T-helper 9 cell (primary cell): ENCODE measurements around the gene IRX1.

ENCODE experiments used
- DNase-seq: peaks from one replicate; pipeline ENCODE4 v3.0.0-alpha.2; 2020

IRX1 gene

GRCh38 chr5:3601061-3601710 lies 5.6 kb downstream of the IRX1 start:
- no peak for DNase-seq

DNA sequence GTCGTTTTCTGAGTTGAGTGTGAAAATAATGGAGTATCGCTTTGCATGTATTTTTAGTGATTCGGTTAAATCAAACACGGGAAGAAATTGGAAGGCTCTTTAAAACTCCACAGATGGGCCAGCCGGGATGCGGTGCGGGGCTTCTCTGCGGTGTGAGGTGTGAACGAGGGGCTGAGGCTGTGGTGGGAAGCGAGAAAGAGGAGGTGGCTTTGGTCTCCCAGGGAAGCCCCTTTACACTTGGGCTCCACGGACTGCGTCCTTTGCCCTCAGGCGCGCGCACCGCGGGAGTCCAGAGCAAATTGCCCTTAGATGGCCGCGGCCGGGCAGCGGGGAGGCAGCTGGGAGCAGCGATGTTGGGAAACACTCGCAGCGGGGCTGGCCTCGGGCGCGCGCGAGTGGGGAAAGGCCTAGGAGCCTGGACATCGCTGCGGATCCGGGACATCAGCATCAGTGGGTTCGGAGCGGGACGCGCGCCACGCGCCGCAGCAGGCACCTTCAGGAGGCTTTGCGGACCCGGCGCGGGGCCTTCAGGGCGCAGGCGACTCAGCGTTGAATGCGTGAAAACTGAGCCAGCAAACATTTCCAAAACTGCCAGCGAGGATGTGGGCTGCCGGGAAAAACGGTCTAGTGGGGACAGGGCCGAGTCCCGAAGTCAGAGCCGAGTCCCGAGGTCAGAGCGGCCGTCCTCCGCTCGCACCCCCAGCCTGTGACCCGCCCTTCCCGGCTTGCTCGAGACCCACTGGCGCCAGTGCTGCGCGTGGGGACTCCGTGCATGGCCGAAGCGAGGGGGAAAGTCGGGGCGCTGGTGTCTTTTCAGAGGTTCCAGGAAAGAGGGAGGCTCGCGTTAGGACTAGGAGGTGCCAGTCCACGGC lies 6.5 kb downstream of the IRX1 start:
- no peak for DNase-seq

- DNase-seq, result no peak
Observed at GRCh38 chr5:3602785-3603502, 7.3 kb downstream of the IRX1 start.

DNA sequence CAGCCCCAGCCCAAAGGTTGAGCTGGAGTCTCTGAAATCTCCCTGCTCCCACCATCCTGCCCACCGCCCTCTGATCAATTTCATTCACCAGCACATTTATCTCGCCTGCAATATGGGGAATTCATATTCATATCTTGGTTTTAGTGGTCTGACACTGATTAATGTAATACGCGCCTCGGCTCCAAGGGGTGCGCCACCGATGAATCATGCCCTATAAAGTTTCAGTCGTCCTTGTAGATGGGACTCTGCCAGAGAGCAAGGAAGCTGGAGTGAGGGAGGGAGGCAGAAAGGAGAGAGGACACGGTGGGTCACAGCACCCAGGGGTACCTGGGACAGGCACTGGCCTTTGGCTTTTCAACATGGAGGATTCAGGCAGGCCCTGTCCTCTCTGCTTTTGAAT lies 8.9 kb downstream of the IRX1 start:
- DNase-seq, result no peak

- DNase-seq, result no peak
Observed at GRCh38 chr5:3605298-3606010, 9.8 kb downstream of the IRX1 start.

- no peak for DNase-seq
Observed at GRCh38 chr5:3606121-3606831, 10.6 kb downstream of the IRX1 start.

GRCh38 chr5:3607541-3608181 lies 12.0 kb downstream of the IRX1 start:
- DNase-seq, result no peak

GRCh38 chr5:3609120-3609681 lies 13.6 kb downstream of the IRX1 start:
- DNase-seq, result no peak

GRCh38 chr5:3612591-3613042 lies 17.0 kb downstream of the IRX1 start:
- DNase-seq, result no peak

DNA sequence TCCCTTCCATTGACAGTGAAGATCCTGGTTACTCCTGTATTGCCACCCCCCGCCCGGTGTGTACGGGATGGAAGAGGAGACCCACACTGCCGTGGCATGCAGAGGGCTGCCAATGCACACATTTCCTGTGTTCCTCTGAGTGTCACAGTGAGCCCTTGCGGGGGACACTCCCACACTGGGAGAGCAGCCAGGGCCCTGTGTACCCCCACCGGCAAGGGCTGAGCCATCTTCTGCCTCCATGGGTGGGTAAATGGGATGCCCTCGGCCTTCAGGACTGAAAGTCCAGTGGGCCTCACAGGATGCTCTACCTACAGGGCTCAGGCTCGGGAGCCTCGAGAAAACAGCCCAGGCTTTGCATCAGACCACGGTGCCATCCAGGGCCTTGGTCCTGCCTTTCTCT lies 18.1 kb downstream of the IRX1 start:
- no peak for DNase-seq

DNA sequence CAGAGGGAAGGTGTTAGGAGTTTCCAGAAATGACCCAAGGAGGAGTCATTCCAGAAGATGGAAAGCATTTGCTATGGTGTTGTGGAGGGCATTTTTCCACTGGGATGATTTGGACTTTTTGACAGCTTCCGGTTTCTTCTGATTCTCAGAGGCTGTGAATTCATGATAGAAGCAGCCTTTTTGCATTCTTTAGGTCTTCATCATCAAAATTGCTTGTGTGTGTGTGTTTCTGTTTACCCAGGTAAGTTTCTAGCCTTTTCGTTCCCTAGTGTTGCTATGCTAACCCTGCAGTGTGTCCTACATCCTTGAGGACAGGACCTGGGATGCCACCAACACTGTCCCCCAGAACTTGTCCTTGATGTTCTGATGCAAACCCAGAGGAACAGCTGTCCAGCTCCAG lies 19.6 kb downstream of the IRX1 start:
- DNase-seq, result no peak

- no peak for DNase-seq
Observed at GRCh38 chr5:3615829-3616228, 20.2 kb downstream of the IRX1 start.

DNA sequence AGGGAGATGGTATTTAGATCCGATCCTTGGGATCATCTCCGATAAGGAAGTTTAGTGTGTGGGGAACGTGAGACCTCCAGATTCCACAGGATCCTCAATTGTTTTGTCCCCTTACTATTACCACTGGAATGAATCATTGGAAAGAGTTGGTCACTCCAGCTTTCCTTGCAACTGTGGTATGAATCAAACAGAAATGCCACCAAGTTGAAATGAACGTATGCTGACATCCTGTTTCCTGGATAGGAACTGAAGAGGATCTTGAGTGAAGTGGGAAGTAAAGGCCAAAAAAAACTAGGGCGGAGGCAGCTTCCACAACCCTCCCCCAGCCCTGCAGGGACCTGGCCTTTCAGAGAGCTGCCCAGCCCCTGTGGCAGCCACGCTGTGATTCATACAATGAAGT lies 23.9 kb downstream of the IRX1 start:
- DNase-seq, result no peak

DNA sequence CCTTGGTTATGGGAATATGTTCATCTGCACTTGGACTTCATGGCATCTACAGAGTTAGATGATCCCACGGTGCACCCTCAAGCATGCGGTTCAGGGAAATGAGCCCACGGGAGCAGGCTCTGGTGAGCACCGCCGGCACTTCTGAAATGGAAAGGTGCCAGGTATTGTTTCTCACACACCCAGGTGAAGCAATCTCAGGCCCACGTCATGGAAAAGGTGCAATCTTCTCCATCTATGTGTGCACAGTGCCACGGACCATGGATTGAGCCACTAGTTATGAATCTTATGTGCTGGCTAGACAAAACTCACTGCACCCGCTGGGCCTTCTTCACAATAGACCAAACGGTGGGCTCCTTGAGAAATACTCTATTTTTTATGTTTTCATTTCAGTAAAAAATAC lies 27.3 kb downstream of the IRX1 start:
- no peak for DNase-seq

- DNase-seq, result no peak
Observed at GRCh38 chr5:3625626-3626025, 30.0 kb downstream of the IRX1 start.

DNA sequence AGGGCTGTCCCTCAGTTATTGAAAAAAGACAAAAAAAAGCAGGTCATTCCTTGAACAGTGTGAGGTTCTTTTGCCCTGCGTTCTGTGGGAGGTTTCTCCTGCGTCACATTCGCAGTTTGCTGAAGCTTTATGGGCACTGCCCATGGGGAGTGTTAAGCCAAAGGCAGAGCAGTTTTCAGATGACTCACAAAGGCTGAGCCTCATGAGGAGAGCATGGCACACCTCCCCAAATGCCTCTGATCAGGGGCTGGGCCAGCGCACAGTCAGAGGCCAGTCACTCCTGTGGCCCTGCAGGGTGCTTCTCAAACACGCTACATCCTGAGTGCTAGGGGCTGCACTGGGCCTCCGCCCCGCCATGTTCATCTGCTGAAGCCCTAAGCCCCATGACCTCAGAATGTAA lies 38.4 kb downstream of the IRX1 start:
- no peak for DNase-seq

DNA sequence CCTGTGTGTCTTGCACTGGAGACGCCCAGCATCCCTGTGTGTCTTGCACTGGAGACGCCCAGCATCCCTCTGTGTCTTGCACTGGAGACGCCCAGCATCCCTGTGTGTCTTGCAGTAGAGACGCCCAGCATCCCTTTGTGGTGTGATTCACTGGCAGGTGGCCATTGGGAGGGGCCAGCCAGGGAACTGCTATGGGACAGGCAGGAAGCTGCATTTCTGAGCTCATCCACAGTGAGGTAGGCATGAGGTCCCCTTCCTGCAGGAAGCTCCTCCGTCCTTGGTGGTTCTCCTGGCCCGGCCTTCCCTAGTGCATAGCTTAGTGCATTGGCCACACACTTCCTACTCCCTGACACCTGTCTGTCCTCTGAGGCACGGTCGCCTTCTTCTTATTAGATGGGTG lies 43.5 kb downstream of the IRX1 start:
- no peak for DNase-seq

- no peak for DNase-seq
Observed at GRCh38 chr5:3642231-3642630, 46.6 kb downstream of the IRX1 start.

DNA sequence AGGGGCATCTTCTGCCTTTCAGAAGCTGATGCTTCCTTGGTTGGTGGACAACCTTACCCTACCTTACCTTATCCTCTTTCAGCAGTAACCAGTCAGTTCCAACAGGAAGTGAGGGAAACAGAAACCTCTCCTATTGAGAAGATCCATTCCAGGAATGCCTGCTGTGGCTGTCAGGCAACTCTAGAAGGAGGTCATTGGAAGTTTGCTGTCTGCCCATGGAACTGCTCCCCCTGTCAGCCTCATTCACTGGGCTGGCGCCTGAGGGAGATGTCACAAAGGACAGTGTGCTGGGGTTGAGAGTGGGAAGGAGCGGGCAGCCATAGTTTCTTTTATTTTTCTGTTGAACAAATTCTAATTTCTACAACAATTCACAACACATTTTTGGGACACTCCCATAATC lies 54.7 kb downstream of the IRX1 start:
- DNase-seq, result no peak

- no peak for DNase-seq
Observed at GRCh38 chr5:3650868-3651267, 55.2 kb downstream of the IRX1 start.
